Embryonic facial prominence (tissue), 1 donor: ENCODE results near the gene CENPF.
A peak's percentile ranks its signal among the peaks of the same experiment; 100 is the strongest.
"Not testable (repeated sequence)": the region's sequence is repeated elsewhere in the genome, so short reads cannot be mapped to it uniquely, and the experiment has no call there.

Experiments used
- DNase-seq: peaks from one replicate; pipeline ENCODE4 v3.0.0-alpha.2; 2016; ENCODE audit errors: extremely low spot score

CENPF gene

GRCh38 chr1:214602764-214603657, at the start of gene CENPF:
Gene CENPF, plus strand, starts transcription at chr1:214603195. Its CDS starts 10,560 bp downstream, at chr1:214613755.
- peak; percentile 98 for DNase-seq

GRCh38 chr1:214557952-214558735, 44.9 kb upstream of the CENPF start:
- DNase-seq: no peak

- no peak for DNase-seq
These were observed 39.1 kb upstream of the CENPF start for GRCh38 chr1:214563881-214564280.

GRCh38 chr1:214565310-214565709, 37.7 kb upstream of the CENPF start:
- DNase-seq: no peak

GRCh38 chr1:214566158-214567104, 36.6 kb upstream of the CENPF start:
- no peak for DNase-seq

- no peak for DNase-seq
These were observed 35.5 kb upstream of the CENPF start for GRCh38 chr1:214567481-214567980.

GRCh38 chr1:214568328-214568727, 34.7 kb upstream of the CENPF start:
- no peak for DNase-seq

GRCh38 chr1:214569357-214570004, 33.5 kb upstream of the CENPF start:
- DNase-seq: no peak

- no peak for DNase-seq
These were observed 32.6 kb upstream of the CENPF start for GRCh38 chr1:214570442-214570841.

- no peak for DNase-seq
These were observed 31.7 kb upstream of the CENPF start for GRCh38 chr1:214571281-214571680.

GRCh38 chr1:214573386-214574318, 29.3 kb upstream of the CENPF start:
- no peak for DNase-seq

GRCh38 chr1:214574598-214575411, 28.2 kb upstream of the CENPF start:
- no peak for DNase-seq

GRCh38 chr1:214576120-214576519, 26.9 kb upstream of the CENPF start:
- not testable (repeated sequence) for DNase-seq

GRCh38 chr1:214579183-214579582, 23.8 kb upstream of the CENPF start:
- DNase-seq: no peak

- DNase-seq: no peak
These were observed 21.2 kb upstream of the CENPF start for GRCh38 chr1:214581785-214582184.

GRCh38 chr1:214582289-214582891, 20.6 kb upstream of the CENPF start:
- no peak for DNase-seq

- DNase-seq: no peak
These were observed 19.9 kb upstream of the CENPF start for GRCh38 chr1:214583113-214583512.

GRCh38 chr1:214583824-214584554, 19.0 kb upstream of the CENPF start:
- DNase-seq: no peak
